Occipital lobe (tissue), 2 donors: ENCODE results near the gene BBS1. TPM values are rescaled to one million over a fixed set of nuclear protein-coding genes. Genes with fewer than 3 reads are reported as not detected.

Source experiments
- DNase-seq: peaks from one replicate; lab custom pipeline; 2025; lab: John Stamatoyannopoulos, UW
- total RNA-seq: library from RNA; depleted of rRNA; stranded (reverse); fragments of >200 nt; gene quantifications from one replicate; pipeline ENCODE4 v1.2.3, GENCODE V29; 2014

Gene BBS1
- total RNA-seq, 1 donor from 2014 or later: 43.2 TPM

- DNase-seq: no peak
Measured at GRCh38 chr11:66549696-66550095, 39.3 kb downstream of the BBS1 start.

- DNase-seq: no peak
Measured at GRCh38 chr11:66550887-66551286, 40.5 kb downstream of the BBS1 start.

- DNase-seq: no peak
Measured at GRCh38 chr11:66554602-66555001, 44.2 kb downstream of the BBS1 start.

GRCh38 chr11:66555416-66555815 lies 45.0 kb downstream of the BBS1 start:
- no peak for DNase-seq

GRCh38 chr11:66556086-66556485 lies 45.7 kb downstream of the BBS1 start:
- DNase-seq: no peak

GRCh38 chr11:66557733-66558326 lies 47.4 kb downstream of the BBS1 start:
- DNase-seq: no peak

GRCh38 chr11:66559142-66559865 lies 48.9 kb downstream of the BBS1 start:
- DNase-seq: no peak

GRCh38 chr11:66559866-66560676 lies 49.6 kb downstream of the BBS1 start:
- no peak for DNase-seq

GRCh38 chr11:66561178-66561974 lies 50.9 kb downstream of the BBS1 start:
- no peak for DNase-seq

GRCh38 chr11:66561975-66562248 lies 51.5 kb downstream of the BBS1 start:
- no peak for DNase-seq

- DNase-seq: no peak
Measured at GRCh38 chr11:66562275-66562674, 51.8 kb downstream of the BBS1 start.

- no peak for DNase-seq
Measured at GRCh38 chr11:66562907-66563583, 52.6 kb downstream of the BBS1 start.

GRCh38 chr11:66563832-66564231 lies 53.4 kb downstream of the BBS1 start:
- DNase-seq: no peak

- no peak for DNase-seq
Measured at GRCh38 chr11:66564538-66564937, 54.1 kb downstream of the BBS1 start.

- no peak for DNase-seq
Measured at GRCh38 chr11:66564984-66565383, 54.5 kb downstream of the BBS1 start.

GRCh38 chr11:66566221-66566620 lies 55.8 kb downstream of the BBS1 start:
- DNase-seq: no peak

- no peak for DNase-seq
Measured at GRCh38 chr11:66567787-66568123, 57.3 kb downstream of the BBS1 start.

GRCh38 chr11:66568124-66568916 lies 57.9 kb downstream of the BBS1 start, which contains the start of gene CTSF:
TSS of gene CTSF (minus strand) at chr11:66568606. CDS start at chr11:66568486, 120 bp downstream.
- peak; percentile 89 for DNase-seq

GRCh38 chr11:66569076-66569475 lies 58.6 kb downstream of the BBS1 start:
- DNase-seq: no peak

GRCh38 chr11:66570079-66570849 lies 59.8 kb downstream of the BBS1 start:
- no peak for DNase-seq
